AG08395 (cell line): ENCODE data around the gene COX7C.

Source experiments
- DNase-seq: peaks from one replicate; pipeline ENCODE4 v3.0.0; 2012; ENCODE audit warnings: mixed read lengths, low spot score

COX7C gene

GRCh38 chr5:86664173-86664572 is 46.4 kb downstream of the COX7C start:
- DNase-seq, result no peak

- no peak for DNase-seq
These were observed 48.4 kb downstream of the COX7C start for GRCh38 chr5:86665984-86666760.

GRCh38 chr5:86666981-86667380 is 49.2 kb downstream of the COX7C start:
- DNase-seq, result no peak
